ENCODE results near the gene ZGPAT.
"Not testable (repeated sequence)": the region's sequence is repeated elsewhere in the genome, so short reads cannot be mapped to it uniquely, and the experiment has no call there.

- TF ChIP-seq CTCF (IDR thresholded peaks at IDR 0.05; ENCODE audit: extremely low read depth in 1 of 2, insufficient read depth in 1 of 2, low read depth in 1 of 2, low read length in 2 of 2); EZH2 (IDR thresholded peaks at IDR 0.05; ENCODE audit: borderline replicate concordance, low read depth, low read length, severe bottlenecking); POLR2A (IDR thresholded peaks at IDR 0.05; ENCODE audit: low read depth, low read length); MYC (IDR thresholded peaks at IDR 0.05; ENCODE audit: low read depth, low read length); MAX (IDR thresholded peaks at IDR 0.05; ENCODE audit: insufficient read depth, insufficient read length); POLR2AphosphoS5 (IDR thresholded peaks at IDR 0.05; ENCODE audit: insufficient read depth, low read depth, low read length); FOS (IDR thresholded peaks at IDR 0.05; ENCODE audit: borderline replicate concordance, insufficient read depth, low read length); JUN (IDR thresholded peaks at IDR 0.05; ENCODE audit: borderline replicate concordance, insufficient read depth, insufficient read length, low read depth): not testable (repeated sequence)
Measured at GRCh38 chr20:63730189-63730733, 22.4 kb downstream of the ZGPAT start.
